ENCODE data around the gene DNAH1.

DNA sequence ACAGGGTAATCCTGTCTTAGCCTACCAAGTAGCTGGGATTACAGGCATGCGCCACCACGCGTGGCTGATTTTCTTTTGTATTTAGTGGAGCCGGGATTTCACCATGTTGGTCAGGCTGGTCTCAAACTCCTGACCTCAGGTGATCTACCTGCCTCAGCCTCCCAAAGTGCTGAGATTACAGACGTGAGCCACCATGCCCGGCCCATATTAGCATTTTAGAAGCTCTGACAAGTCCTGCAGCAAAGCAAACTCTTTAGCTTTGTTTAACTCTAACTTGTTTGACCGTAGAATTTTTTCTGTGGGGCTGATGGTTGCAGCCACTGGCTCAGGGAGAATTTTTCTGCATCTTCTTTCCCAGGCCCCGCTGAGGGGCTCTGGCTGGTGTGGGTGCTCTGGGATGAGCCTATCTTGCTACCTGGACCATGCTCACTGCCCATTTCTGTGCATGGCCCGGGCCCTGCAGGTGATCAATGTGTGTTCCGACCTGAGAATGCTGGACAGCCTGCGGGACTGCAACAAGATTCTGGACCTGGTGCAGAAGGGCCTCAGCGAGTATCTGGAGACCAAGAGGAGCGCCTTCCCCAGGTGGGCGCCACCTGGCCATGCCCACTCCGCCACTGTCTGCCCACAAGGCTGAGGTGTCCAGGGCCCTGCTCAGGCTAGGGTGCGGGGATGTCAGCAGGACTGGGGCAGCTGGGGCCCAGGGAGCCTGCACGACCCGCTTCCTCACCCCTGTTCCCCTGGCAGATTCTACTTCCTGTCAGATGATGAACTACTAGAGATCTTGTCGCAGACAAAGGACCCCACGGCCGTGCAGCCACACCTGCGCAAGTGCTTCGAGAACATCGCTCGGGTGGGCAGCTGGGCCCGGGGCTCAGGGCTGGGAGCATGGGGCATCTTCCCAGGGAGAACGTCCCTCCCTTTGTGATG lies 41.3 kb downstream of the DNAH1 start:
- TF ChIP-seq, protein P1, sequence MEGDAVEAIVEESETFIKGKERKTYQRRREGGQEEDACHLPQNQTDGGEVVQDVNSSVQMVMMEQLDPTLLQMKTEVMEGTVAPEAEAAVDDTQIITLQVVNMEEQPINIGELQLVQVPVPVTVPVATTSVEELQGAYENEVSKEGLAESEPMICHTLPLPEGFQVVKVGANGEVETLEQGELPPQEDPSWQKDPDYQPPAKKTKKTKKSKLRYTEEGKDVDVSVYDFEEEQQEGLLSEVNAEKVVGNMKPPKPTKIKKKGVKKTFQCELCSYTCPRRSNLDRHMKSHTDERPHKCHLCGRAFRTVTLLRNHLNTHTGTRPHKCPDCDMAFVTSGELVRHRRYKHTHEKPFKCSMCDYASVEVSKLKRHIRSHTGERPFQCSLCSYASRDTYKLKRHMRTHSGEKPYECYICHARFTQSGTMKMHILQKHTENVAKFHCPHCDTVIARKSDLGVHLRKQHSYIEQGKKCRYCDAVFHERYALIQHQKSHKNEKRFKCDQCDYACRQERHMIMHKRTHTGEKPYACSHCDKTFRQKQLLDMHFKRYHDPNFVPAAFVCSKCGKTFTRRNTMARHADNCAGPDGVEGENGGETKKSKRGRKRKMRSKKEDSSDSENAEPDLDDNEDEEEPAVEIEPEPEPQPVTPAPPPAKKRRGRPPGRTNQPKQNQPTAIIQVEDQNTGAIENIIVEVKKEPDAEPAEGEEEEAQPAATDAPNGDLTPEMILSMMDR (conservative IDR thresholded peaks at IDR 0.05; ENCODE audit: low read length) = no peak
- TF ChIP-seq EZH2phosphoT487 (IDR thresholded peaks at IDR 0.05; ENCODE audit: borderline replicate concordance, low read depth, low read length) = no peak
